H54 (cell line): ENCODE measurements around the gene CIRBP.

Experiments
- DNase-seq: peaks from one replicate; pipeline ENCODE4 v3.0.0; 2011; ENCODE audit warnings: low spot score, mixed read lengths; ENCODE audit not compliant: insufficient read length
- FAIRE-seq: peaks from 3 replicates; lab custom pipeline; 2011; peaks lifted over from hg19 to GRCh38; lab: Jason Lieb, UNC
- POLR2A ChIP-seq: IDR thresholded peaks from 2 replicates; pipeline ENCODE4 v1.6.1; 2011; ENCODE audit warnings: low read depth, mild to moderate bottlenecking, low read length

Gene CIRBP

DNA sequence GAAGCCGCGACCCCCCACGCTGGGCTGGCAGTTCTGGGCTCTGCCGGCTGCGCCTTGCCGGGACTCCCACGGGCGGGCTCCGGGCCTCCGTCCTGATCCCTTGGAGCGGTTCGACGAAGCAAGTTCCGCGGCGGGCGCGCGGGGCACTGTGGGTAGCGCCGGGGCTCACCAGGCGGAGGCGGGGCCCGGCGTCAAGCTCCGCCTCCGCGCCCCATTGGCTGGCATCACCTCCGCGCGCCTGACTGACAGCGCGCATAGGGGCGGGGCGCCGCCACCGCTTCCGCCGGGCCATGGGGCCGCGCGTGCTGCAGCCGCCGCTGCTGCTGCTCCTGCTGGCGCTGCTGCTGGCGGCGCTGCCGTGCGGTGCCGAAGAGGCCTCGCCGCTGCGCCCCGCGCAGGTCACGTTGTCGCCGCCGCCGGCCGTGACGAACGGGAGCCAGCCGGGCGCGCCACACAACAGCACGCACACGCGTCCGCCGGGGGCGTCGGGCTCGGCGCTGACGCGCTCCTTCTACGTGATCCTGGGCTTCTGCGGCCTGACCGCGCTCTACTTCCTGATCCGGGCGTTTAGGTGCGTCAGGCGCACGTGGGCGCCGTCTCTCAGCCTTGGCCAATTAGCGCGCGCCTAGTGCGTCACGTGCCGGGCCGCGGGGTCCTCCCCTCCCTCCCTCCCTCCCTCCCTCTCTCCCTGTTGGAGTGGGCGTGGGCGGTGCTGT is 6.3 kb downstream of the CIRBP start, which contains the start of gene FAM174C:
TSS of gene FAM174C (plus strand) at position 271 of the 716 bp plus-strand sequence. CDS start at position 291, 20 bp downstream.
- FAIRE-seq (no peak), DNase-seq (peak; percentile 93)
- TF ChIP-seq POLR2A: peak; percentile 82; the same call in 1 of the 2 replicates

DNA sequence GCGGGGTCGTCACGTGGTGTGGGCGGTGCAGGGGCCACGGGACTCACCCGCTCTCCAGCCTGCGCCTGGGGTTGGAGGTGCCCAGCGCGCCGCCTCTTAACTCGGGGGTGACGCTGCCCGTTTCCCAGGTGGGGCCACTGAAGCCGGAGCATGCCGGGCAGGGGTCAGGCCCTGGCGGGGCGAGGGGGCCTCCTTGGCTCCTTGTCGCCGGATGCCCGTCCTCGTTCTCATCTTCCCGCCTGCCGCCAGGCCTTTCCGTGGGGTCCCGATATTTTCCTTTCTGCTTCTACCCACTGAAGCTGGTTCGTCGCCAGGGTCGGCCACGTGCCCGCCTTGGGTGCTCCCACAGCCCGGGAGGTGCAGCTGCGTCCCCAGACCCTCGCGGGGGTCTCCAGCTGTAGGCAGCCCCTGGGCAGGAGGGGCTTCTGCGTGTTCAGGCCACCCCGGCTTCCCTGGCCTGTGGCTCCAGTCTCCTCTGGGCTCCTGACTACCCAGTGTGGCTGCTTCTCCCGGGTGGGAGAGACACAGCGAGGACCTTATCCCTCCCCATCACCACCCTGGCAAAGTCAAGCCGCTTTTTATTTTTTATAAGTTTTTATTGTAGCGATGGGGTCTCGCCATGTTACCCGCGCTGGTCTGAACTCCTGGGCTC is 7.0 kb downstream of the CIRBP start:
- TF ChIP-seq POLR2A: 0 out of 2 replicates have a peak, but pooled peaks have one; percentile 24
- FAIRE-seq (no peak), DNase-seq (no peak)

DNA sequence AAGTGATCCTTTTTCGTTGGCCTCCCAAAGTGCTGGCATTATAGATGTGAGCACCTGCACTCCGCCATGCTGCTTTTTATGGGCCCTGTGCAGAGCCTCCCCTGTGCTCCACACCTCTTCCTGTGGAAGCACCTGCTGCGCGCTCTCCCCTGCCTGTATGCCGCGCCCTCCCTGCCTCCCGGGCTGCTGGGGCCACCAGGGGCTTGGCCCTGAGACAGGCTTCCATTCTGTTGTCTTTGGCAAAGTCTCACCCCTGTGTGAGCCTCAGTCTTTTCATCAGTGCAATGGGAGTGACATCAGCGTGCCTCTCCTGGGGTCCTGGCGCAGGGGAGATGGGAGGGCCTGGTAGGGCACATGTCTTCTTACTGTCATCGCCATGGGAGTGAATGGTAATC is 7.5 kb downstream of the CIRBP start:
- TF ChIP-seq POLR2A: no peak
- DNase-seq (no peak), FAIRE-seq (no peak)

DNA sequence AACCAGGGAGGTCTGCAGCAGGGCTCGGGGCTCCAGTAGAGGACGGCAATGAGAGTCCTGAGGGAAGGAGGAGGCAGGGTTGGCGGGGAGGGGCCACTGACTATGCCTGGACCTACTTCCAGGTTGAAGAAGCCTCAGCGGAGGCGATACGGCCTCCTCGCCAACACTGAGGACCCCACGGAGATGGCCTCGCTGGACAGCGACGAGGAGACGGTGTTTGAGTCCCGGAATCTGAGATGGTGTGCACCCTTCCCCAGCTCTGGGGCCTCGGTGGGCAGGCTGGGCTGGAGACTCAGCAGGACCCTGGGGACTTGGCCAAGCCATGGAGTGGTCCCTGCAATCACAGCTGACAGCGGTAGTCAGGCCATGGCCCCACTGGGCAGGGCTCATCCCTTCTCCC is 7.9 kb downstream of the CIRBP start:
- DNase-seq: no peak
- TF ChIP-seq POLR2A: no peak
- no peak for FAIRE-seq

DNA sequence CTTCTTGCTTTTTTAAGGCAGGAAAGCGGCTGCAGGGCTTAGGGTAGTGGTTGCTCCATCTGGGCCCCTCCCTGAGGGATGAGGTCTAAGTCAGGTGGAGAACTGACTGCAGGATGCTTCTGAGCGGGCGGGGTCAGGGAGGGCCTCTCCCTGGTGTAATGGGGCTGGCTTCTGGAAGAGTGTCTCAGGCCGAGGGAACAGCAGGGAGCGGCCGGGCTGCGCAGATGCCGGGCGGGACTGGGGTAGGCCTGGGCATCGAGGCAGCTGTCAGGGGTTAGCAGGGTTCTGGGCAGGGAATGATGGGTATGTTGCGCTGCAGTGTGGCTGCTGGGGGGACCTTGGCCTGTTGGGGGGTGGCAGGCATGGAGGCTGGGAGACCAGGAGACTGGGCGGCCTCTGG is 8.9 kb downstream of the CIRBP start:
- no peak for TF ChIP-seq POLR2A
- DNase-seq: no peak
- no peak for FAIRE-seq

DNA sequence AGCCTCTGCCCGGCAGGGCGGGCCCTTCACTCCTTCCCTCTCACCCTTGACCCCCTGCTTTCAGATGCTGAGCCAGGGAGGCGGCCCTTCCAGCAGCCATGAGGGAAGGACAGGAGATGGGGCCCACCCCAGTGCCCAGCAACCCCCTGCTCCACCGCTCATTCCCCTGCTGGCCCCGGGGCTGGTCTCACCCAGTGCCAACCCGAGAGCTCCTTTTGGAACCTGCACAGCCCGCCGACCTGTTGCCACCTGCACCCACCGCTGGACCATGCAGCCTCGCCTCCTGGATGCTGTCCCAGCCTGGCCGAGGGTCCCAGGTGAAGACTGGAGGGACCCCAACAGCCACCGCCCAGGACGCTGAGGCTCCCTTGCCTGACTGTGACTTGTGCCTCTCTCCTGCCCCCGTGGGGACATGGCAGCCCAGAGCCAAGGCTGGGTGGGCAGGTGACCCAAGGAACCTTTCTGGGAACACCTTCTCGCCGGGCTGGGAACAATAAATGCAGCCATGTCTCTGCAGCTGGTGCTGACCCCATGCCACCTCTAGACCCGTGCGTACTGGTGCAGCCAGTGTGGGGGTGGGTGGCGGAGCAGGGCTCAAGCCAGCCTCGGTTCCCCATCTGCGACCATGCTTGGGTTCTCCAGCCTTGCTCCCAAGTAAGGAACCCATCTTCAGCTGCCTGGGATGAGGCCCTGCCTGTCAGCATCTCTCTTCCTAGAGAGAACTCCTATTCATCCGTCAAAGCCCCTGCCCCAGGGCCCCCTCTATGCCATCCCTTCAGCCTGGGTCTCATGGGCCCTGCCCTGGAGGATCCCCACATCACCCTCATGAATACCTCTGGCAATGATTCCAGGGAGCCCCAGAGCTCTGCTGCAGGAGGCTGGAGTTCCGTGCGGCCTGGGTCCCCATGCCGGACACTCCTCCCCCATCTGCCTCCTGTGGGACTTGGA is 9.9 kb downstream of the CIRBP start:
- no peak for FAIRE-seq
- TF ChIP-seq POLR2A: no peak
- DNase-seq: no peak

DNA sequence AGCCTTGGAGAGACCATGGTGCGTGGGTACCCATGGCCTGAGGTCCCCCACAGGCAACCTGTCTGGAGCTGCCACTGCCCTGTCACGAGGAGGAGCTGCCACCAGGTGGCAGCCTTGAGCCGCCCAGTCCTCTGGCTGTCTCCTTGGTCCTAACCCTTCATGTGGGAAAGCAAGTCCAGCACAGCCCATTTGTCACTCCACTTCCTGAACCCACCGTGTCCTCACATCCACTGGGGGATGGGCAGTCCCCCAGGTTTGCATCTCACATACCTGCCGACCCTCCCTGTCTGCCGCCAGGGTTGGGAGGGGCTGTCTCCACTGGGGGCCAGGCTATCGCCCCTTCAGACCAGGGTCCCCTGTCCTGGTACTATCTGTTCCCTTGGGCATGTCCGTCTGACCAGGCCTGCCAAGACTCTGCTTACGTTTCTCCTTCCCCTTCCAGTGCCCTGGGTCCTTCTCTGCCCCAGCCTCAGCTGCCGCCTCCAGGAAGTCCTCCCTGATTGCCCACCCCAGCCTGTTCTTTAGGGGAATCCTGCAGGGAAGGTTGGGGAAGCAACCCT is 10.7 kb downstream of the CIRBP start:
- DNase-seq (peak; percentile 91), FAIRE-seq (no peak)
- TF ChIP-seq POLR2A: no peak

DNA sequence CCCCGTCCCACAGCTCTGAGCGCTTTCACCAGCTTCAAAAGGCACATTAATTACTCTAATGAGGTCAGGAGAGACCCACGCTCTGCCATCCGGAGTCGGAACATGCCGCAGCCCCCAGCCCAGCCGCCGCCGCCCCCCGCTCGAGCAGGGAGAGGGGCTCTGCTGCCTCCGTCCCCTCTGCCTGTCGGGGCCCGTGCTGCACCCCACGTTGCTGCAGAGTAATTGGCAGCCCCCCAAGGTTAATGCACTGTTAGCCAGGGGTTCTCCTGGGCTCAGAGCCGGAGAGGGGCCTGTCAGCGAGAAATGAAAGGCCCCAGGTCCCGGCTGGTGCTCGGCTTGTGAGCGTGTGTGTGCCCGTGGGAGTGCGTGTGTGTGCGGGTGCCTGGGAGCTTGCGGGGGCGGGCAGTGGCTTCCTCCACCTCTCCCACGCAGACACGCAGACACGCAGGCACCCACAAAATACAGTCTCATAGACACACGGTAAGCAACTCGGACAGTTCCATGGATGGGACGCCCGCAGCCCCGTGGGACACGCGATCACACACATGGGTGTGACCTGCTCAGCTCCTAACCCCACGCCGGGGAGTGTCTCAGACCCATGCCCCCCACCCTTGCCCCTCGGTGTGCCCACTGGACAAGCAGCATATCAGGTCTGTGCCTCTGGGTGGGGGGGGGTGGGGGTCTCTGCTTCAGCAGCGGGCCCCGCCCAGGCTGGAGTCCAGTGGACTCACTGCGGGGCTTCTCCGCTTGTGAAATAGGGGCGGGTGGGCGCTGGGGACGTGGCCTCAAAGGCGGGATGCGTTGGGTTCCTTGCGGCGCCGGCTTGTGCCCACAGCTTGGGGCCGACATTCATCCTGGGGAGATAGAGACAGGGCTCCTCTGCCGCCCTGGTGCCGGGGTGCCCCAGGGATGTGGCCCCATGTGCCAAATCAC is 11.8 kb downstream of the CIRBP start:
- FAIRE-seq: no peak

DNA sequence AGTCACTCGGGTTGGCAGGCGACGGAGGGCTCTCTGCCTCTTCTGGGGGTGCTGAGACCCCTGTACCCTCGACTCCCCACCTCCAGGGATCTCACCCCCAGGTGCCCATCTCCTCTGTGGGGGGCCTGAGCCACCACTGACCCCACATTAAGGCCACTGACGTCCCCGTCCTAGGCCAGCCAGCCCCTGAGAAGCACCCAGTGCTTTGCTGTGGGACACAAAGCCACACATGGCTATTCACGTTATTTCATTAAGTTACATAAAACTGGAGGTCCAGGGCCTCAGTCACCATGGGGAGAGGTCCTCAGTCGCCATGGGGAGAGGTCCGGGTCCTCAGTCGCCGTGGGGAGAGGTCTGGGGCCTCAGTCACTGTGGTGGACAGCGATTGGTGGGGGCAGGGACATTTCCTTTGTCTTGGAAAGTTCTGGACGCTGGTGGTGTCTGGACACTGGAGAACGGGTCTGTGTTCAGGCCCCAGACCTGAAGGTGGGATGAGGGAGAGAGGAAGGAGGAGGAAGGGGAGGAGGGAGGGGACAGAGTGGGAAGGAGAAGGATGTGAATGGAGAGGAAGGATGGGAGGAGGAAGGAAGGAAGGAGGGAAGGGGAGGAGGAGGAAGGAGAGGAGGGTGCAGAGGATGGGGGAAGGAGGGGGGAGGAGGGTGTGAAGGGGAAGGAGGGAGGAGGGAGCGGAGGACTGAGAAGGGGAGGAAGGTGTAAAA is 12.6 kb downstream of the CIRBP start:
- TF ChIP-seq POLR2A: no peak
- no peak for DNase-seq
- no peak for FAIRE-seq

More for the DNA sequence above, 11.8 kb downstream of the CIRBP start:
- DNase-seq: no peak
- no peak for TF ChIP-seq POLR2A

DNA sequence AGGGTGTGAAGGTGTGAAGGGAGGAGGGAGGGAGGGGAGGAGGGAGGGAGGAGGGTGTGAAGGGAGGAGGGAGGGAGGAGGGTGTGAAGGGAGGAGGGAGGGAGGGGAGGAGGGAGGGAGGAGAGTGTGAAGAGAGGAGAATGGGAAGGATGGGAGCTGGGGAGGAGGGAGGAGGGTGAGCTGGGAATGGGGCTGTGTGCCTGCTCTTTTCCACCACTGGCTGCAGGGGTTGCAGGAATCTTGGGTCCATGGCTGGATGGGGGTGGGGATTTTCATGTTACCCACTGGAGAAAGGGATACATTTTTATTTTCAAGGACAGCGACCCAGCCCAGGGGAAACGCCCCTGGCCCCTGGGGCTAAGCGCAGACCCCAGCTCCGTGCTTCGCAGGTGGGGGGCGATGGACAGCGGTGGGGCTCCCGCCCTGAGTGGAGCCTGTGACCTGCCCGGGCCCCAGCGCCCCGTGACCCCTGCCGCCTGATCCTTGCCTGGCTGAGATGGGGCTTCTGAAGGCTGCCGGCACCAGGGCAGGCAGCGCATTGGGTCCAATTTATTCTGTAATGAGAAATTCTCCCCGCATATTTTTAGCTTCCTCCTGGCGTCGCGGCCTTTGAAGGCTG is 13.6 kb downstream of the CIRBP start:
- FAIRE-seq (no peak), DNase-seq (no peak)
- TF ChIP-seq POLR2A: no peak

DNA sequence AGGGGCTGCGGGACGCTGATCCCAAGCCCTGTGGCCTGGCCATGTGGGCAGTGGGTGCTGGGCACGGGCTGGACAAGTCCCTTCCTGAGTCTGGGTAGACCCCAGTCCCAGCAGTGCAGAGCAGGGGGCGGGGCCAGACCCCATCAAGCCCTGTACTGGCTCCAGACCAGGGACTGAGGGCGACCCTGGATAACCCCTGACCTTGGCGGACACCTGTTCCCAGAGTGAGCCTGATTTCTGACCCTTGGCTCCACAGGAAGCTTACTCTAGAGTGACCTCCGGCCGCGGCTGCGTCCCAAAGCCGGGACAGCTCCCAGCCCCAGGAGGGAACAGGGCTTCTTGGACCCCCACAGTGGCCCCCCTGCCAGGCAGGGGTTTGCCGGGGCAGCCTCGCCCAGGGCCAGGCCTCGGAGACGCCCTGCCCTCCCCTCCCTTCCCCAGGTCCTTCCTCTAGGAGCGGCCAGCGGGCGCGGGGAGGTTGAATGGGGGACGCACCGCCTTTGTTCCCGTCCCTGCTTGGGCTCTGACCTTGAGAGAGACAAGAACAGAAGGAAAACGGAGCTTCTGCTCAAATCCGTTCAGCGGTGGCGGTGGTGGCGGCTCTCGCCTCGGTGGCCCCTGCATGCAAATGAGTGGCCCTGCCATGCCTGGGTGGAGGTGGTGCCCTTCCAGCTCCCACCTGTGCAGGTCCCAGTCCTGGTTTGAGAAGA is 14.2 kb downstream of the CIRBP start:
- no peak for TF ChIP-seq POLR2A
- no peak for DNase-seq
- no peak for FAIRE-seq
